NK-92 (cell line): Measurements from ENCODE around the gene MMP14.

Experiments used
- DNase-seq: peaks from one replicate; lab custom pipeline; 2025; ENCODE audit not compliant: unreplicated experiment; lab: John Stamatoyannopoulos, UW

Gene MMP14

DNA sequence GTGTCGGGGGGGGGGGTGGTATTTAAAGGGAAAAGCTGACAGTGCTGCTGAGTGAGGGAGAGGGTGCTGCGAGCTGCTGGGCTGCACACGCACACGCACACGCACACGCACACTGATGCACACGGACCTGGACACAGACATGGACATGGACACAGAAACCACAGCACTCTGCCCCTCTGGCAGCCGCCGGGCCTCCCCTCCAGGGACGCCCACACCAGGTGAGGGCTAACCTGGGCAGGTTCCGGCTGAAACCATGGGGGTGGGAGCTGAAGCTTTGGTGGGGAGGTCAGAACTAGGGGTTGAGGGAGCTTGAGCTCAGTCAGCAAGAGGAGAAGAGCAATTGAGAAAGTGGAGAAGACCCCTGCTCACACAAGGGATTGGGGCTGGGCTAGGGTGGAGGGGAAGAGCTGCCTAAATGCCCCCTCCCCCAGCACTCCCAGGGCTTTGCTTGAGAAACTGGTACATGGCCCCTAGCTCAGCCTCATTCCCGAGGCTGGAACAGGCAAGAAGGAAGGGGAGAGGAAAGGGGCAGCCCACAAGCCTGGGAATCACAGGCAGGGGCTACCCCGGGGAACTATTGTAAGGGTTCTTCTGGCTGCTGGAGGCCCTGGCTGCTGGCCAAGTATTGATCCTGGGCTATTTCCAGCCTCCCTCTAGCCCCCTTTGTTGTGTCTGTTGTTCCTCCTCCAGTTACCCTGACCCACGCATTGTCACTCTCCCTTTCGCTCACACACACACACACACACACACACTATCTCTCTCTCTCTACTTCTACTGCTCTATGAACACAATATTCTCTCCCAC, 47.0 kb downstream of the MMP14 start, which contains the start of gene REM2:
Gene REM2, plus strand, starts transcription at position 50 of the 804 bp plus-strand sequence. Its CDS starts 66 bp downstream, at position 116.
- DNase-seq: no peak

DNA sequence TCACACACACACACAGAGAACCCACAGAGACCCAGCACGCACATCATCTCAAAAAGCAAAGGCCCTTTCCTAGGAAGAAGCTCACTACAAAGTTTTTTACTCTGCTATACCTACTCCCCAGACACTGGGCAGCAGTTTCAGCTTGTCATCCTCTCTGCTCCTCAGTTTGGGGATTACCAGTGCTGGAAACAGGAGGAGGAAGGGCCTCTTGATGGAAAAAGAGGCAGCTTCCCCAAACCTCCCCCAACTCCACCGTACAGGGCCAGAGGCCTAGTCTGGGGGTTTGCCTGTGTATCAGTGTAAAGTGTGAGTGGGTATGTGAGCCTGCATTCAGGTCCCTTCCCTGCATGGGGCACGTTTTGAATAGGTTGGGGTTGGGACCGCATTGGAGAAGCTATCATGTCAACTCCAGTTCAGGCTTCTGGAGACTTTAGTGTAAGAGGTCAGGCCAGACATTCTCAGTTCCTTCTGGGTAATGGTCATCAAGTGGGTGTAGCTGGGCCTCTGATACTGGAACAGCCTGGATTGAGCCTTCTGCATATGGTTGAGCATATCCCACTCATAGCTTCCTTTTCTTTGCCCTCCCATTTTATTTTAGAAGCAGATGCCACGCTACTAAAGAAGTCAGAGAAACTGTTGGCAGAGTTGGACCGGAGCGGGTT, 47.8 kb downstream of the MMP14 start:
- DNase-seq: no peak

DNA sequence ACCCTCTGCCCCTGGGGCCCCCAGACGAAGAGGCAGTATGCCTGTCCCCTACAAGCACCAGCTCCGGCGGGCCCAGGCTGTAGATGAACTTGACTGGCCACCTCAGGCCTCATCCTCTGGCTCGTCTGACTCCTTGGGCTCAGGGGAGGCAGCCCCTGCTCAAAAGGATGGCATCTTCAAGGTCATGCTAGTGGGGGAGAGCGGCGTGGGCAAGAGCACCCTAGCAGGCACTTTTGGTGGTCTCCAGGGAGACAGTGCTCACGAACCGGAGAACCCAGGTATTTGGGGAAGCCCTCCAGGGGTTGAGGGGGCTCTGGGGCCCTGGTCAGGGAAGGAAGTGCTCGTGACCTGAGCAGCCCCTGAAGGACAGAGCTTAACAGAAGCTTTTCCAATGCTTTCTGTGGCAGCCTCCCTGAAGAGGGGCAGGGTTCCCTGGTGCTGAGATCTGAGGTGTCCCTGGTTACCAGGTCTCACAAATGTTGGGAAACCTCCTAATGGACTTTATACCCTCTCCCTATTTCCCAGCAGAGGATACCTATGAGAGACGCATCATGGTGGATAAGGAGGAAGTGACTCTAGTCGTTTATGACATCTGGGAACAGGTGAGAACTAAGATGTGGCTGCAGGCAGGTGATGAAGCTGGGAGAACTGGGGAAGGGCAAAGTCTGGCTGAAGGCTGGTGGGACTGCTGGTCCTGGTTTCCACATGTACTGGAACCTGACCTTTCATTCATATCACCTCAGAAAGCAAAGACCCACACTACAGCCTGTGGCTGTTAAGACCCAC, 48.5 kb downstream of the MMP14 start:
- no peak for DNase-seq

- no peak for DNase-seq
Observed at GRCh38 chr14:22885975-22886374, 49.6 kb downstream of the MMP14 start.

DNA sequence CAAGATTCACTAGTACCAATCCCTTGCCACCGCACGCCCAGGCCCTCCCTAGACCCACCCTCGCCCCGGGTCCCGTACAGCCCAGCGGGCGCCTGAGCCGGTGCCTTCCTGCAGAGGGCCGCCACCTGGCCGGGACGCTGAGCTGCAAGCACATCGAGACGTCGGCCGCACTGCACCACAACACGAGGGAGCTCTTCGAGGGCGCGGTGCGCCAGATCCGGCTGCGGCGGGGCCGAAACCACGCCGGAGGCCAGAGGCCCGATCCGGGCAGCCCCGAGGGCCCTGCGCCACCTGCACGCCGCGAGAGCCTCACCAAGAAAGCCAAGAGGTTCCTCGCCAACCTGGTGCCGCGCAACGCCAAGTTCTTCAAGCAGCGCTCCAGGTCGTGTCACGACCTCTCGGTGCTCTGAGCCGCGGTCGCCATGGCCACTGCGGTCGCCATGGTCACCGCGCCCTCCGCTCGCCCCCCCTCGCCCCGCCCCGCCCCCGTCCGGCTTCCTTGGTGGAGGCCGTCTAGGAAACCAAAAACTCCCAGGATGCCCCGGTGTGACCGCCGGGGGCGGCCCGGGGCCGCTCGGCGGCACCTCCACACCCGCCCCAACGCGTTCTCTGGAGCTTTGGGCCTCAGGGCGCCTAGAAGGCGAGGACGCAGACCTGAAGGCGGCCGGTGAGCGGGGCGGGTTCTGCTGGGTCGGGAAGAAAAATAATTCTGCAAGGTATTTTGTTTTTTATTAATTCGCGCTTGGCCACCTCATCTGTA, 50.3 kb downstream of the MMP14 start:
- DNase-seq: no peak

DNA sequence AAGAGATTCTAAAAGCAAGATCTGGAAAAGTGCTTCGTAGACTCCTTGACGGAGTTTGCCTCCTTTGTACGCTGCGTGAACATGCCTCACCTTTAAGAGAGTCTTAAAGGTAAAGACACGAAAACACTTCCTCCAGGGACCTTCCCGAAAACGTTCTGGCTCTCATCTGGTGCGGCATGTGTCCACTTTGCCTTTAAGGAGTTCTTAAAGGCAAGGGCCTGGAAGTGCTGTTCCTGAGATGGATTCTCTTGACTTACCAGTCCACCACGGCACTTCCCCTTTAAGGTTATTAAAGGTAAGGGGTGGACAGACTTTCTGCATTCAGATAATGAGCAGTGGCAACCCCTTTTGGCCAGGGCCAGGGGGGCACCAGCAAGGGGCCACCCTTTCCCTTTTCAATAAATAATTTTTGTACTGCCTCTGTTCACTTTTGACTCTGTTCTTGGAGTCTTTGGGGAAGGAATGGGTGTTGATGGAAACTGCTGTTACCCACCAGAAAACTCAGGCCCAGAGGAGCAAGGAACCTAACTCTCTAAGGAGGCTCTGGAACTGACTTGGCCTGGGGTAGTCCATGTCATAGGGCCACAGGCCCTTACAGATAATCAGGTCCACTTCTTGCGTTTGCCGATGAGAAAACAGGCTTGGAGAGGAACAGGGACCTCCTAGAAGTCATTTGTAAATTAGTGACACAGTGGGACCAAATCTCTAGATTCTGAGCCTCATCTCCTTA, 51.0 kb downstream of the MMP14 start:
- no peak for DNase-seq

- no peak for DNase-seq
Observed at GRCh38 chr14:22887990-22888378, 51.6 kb downstream of the MMP14 start.

DNA sequence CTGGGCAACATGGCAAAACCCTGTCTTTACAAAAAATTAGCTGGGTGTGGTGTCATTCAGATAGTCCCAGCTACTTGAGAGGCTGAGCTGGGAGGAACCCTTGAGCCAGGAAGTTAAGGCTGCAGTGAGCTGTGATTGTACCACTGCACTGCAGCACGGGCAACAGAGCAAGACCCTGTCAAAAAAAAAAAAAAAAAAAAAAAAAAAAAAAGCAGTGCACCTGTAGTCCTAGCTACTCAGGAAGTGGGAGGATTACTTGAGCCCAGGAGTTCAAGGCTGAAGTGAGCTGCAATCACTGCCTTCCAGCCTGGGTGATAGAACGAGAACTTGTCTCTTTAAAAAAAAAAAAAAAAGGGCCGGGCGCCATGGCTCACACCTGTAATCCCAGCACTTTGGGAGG, 52.3 kb downstream of the MMP14 start:
- DNase-seq: no peak

DNA sequence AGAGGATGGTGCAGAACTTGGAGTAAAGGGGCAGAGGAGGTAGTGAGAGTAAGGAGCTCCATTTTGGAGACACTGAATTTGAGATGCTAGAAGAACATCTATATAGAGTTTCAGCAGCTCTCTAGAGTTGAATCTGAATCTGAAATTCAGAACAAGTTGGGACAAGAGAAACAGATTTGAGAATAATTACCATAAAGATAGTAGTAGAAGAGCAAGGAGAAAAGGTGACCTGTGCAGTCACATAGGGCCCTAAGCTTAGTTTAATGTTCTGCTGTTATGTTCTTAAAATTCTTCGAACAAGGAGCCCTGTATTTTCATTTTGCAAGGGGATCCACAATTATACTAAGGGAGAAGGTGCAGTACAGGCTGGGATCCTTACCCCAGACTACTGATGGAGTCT, 54.0 kb downstream of the MMP14 start:
- no peak for DNase-seq

GRCh38 chr14:22892488-22892887, 56.1 kb downstream of the MMP14 start:
- DNase-seq: no peak

- DNase-seq: no peak
Observed at GRCh38 chr14:22893706-22894105, 57.3 kb downstream of the MMP14 start.

DNA sequence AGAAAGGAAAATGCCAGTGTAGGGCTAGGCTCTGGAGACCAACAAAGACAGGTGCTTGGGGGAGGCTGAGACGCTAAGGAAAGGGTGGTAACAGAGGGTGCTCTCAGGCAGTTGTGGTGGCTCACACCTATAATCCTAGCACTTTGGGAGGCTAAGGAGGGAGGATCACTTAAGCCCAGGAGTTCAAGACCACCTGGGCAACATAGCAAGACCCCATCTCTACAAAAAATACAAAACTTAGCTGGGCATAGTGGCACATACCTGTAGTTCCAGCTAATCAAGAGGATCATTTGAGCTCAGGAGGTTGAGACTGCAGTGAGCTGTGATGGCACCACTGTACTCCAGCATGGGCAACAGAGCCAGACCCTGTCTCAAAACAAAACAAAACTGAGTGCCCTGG, 59.0 kb downstream of the MMP14 start:
- DNase-seq: no peak

- no peak for DNase-seq
Observed at GRCh38 chr14:22896356-22896755, 60.0 kb downstream of the MMP14 start.

GRCh38 chr14:22896760-22897159, 60.4 kb downstream of the MMP14 start:
- no peak for DNase-seq

GRCh38 chr14:22897357-22897756, 61.0 kb downstream of the MMP14 start:
- no peak for DNase-seq
